K562 (cell line): Measurements from ENCODE around the gene CCK. TPM values are rescaled to one million over a fixed set of nuclear protein-coding genes. Genes with fewer than 3 reads are reported as not detected.

Source experiments
- ATAC-seq: fragments of 200-7000 bp; cut with Tn5 transposase; 3 replicates; pipeline ENCODE4 v1.9.1; 2020; ENCODE audit warnings: moderate library complexity
- BruUV-seq: library from RNA; stranded (reverse); fragments of 400-500 nt; replicated peaks from 2 replicates; lab custom pipeline; 2021; lab: Mats Ljungman, UMichigan
- CTCF ChIA-PET: fragments of 300-600 bp; formaldehyde crosslinking; extraction: SDS; loops from one replicate; lab custom pipeline; 2021; ENCODE audit warnings: low intra/inter-chr PET ratio; lab: Yijun Ruan, JAX
- POLR2A ChIA-PET: fragments of 300-600, 350-650 bp; sonication (Branson Sonifier 250); formaldehyde crosslinking; extraction: SDS; loops from one replicate; lab custom pipeline; 2021; ENCODE audit warnings: antibody characterized with exemption, inconsistent platforms; lab: Yijun Ruan, JAX
- DNase-seq, 4 experiments: peaks; one replicate each; pipeline versions ENCODE4 v3.0.0 to v3.0.0-alpha.2; 2011 to 2018; ENCODE audit warnings: low spot score in 3 of 4, mixed read lengths in 3 of 4; ENCODE audit errors: extremely low read depth in 1 of 4
- FAIRE-seq: peaks from 2 replicates; lab custom pipeline; 2011; peaks lifted over from hg19 to GRCh38; lab: Jason Lieb, UNC
- H2AFZ ChIP-seq: 2 replicates; pipeline ENCODE4 v1.6.0; 2011; ENCODE audit warnings: low read depth, low read length, control low read depth, inconsistent platforms
- H3K27ac ChIP-seq: fragments of 200-600 bp; 3 replicates; pipeline ENCODE4 v1.8.0; 2011; ENCODE audit warnings: low read depth, mild to moderate bottlenecking, control low read depth, inconsistent platforms, low read length, moderate library complexity, mixed read lengths; ENCODE audit errors: extremely low read depth
- H3K27me3 ChIP-seq, 2 experiments: fragments of 300-600 bp in 1 of 2; 2 replicates in 1 of 2; 3 replicates in 1 of 2; pipeline versions ENCODE4 v1.6.0 to v1.8.0; 2011; ENCODE audit warnings: inconsistent platforms in 2 of 2, low read length in 2 of 2, mild to moderate bottlenecking in 1 of 2, mixed read lengths in 1 of 2, moderate library complexity in 1 of 2; ENCODE audit not compliant: control insufficient read depth in 2 of 2, insufficient read depth in 2 of 2
- H3K36me3 ChIP-seq: fragments of 300-600 bp; 3 replicates; pipeline ENCODE4 v1.8.0; 2011; ENCODE audit warnings: mild to moderate bottlenecking, low read length, inconsistent platforms; ENCODE audit not compliant: control insufficient read depth, insufficient read depth
- H3K4me1 ChIP-seq, 2 experiments: fragments of 200-600 bp in 1 of 2; replicated peaks in 1 of 2; 2 replicates in 1 of 2; 3 replicates in 1 of 2; pipeline versions ENCODE4 v1.5.1 to v1.8.0; 2011; ENCODE audit warnings: inconsistent platforms in 2 of 2, low read length in 2 of 2, mild to moderate bottlenecking in 1 of 2, mixed read lengths in 1 of 2, moderate library complexity in 1 of 2; ENCODE audit not compliant: control insufficient read depth in 2 of 2, insufficient read depth in 2 of 2
- H3K4me2 ChIP-seq: 2 replicates; pipeline ENCODE4 v1.6.1; 2011; ENCODE audit warnings: low read length, control low read depth, inconsistent platforms, mixed read lengths; ENCODE audit not compliant: insufficient read depth
- H3K4me3 ChIP-seq: fragments of 200-600 bp; sonication (generic), shearing (Covaris generic); 2 replicates; pipeline ENCODE4 v1.5.1; 2016; ENCODE audit warnings: control low read depth, inconsistent platforms
- H3K79me2 ChIP-seq: fragments of 200-600 bp; 3 replicates; pipeline ENCODE4 v1.8.0; 2011; ENCODE audit warnings: low read length, inconsistent platforms; ENCODE audit not compliant: control insufficient read depth, insufficient read depth
- H3K9ac ChIP-seq, 2 experiments: 2 replicates each; pipeline versions ENCODE4 v1.6.0 to v1.6.1; 2011; ENCODE audit warnings: low read depth in 2 of 2, low read length in 2 of 2, control low read depth in 1 of 2, inconsistent platforms in 1 of 2, mild to moderate bottlenecking in 1 of 2, mixed read lengths in 1 of 2; ENCODE audit not compliant: insufficient read depth in 1 of 2
- H3K9me1 ChIP-seq: one replicate; pipeline ENCODE4 v1.6.0; 2011; ENCODE audit warnings: inconsistent platforms, mild to moderate bottlenecking, low read length, moderate library complexity; ENCODE audit not compliant: control insufficient read depth, insufficient read depth
- H3K9me3 ChIP-seq: replicated peaks from 2 replicates; pipeline ENCODE4 v1.5.1; 2011; ENCODE audit warnings: low read depth, low read length, inconsistent platforms; ENCODE audit not compliant: control insufficient read depth, insufficient read depth
- H4K20me1 ChIP-seq: replicated peaks from 2 replicates; pipeline ENCODE4 v1.6.1; 2011; ENCODE audit warnings: low read length, inconsistent platforms, mixed read lengths; ENCODE audit not compliant: control insufficient read depth, insufficient read depth
- BRF2 ChIP-seq: IDR thresholded peaks from 3 replicates; pipeline ENCODE4 v1.6.1; 2011; ENCODE audit warnings: borderline replicate concordance, mild to moderate bottlenecking; ENCODE audit not compliant: insufficient read length, insufficient read depth
- CTBP1 ChIP-seq: fragments of 450-650 bp; IDR thresholded peaks from 2 replicates; pipeline ENCODE4 v1.6.1; 2016; ENCODE audit warnings: borderline replicate concordance
- CTCF ChIP-seq, 3 experiments: IDR thresholded peaks in 2 of 3; conservative IDR thresholded peaks in 1 of 3; 2 replicates each; pipeline ENCODE4 v1.5.1; 2011 to 2012; ENCODE audit warnings: low read length in 3 of 3, mild to moderate bottlenecking in 3 of 3, control low read depth in 2 of 3, improper control_type of control experiment in 1 of 3, inconsistent platforms in 1 of 3, low read depth in 1 of 3, mixed read lengths in 1 of 3, moderate library complexity in 1 of 3; ENCODE audit not compliant: insufficient read depth in 2 of 3
- ELF2 ChIP-seq: fragments of 250-450 bp; sonication (Bioruptor Pico); IDR thresholded peaks from 2 replicates; pipeline ENCODE4 v1.5.0; 2021; ENCODE audit warnings: mild to moderate bottlenecking
- HDAC1 ChIP-seq, 2 experiments: fragments of 450-650 bp; IDR thresholded peaks; 2 replicates each; pipeline ENCODE4 v1.6.1; 2016 to 2017; ENCODE audit warnings: inconsistent platforms in 1 of 2, mild to moderate bottlenecking in 1 of 2, moderate library complexity in 1 of 2
- HES1 ChIP-seq: fragments of 450-650 bp; IDR thresholded peaks from 2 replicates; pipeline ENCODE4 v1.6.1; 2016; ENCODE audit warnings: low read depth, mild to moderate bottlenecking, moderate library complexity
- JUND ChIP-seq, 2 experiments: IDR thresholded peaks; 2 replicates in 1 of 2; 3 replicates in 1 of 2; pipeline ENCODE4 v1.6.1; 2011; ENCODE audit warnings: borderline replicate concordance in 2 of 2, low read depth in 2 of 2, low read length in 2 of 2, improper control_type of control experiment in 1 of 2, missing biosample characterization in 1 of 2, missing genetic modification characterization in 1 of 2, missing genetic modification reagents in 1 of 2
- MTA1 ChIP-seq: fragments of 450-650 bp; IDR thresholded peaks from 2 replicates; pipeline ENCODE4 v1.6.1; 2017; ENCODE audit warnings: borderline replicate concordance
- PML ChIP-seq: IDR thresholded peaks from 2 replicates; pipeline ENCODE4 v1.6.1; 2012; ENCODE audit warnings: low read length, inconsistent platforms
- RAD51 ChIP-seq: fragments of 450-650 bp; IDR thresholded peaks from 2 replicates; pipeline ENCODE4 v1.7.1; 2016; ENCODE audit warnings: low read depth, mild to moderate bottlenecking, borderline replicate concordance
- SIN3A ChIP-seq, 2 experiments: fragments of 150-350 bp in 1 of 2; IDR thresholded peaks; 2 replicates each; pipeline ENCODE4 v1.6.1; 2011 to 2016; ENCODE audit warnings: borderline replicate concordance in 2 of 2, low read depth in 2 of 2, low read length in 2 of 2, mild to moderate bottlenecking in 2 of 2, moderate library complexity in 2 of 2; ENCODE audit not compliant: control insufficient read depth in 1 of 2
- SIN3B ChIP-seq: fragments of 450-650 bp; IDR thresholded peaks from 2 replicates; pipeline ENCODE4 v1.6.1; 2017; ENCODE audit warnings: low read depth, mild to moderate bottlenecking, moderate library complexity
- SRSF3 ChIP-seq: fragments of 200-400 bp; formaldehyde crosslinking; IDR thresholded peaks from 2 replicates; pipeline ENCODE4 v1.6.1; 2016; ENCODE audit warnings: mild to moderate bottlenecking, low read length, moderate library complexity; ENCODE audit not compliant: insufficient read depth
- ZBTB8A ChIP-seq: fragments of 450-650 bp; IDR thresholded peaks from 2 replicates; pipeline ENCODE4 v1.6.1; 2018; ENCODE audit warnings: mild to moderate bottlenecking, moderate library complexity; ENCODE audit not compliant: partially characterized antibody
- ZNF785 ChIP-seq: fragments of 250-450 bp; sonication (Bioruptor Pico); IDR thresholded peaks from 2 replicates; pipeline ENCODE4 v1.4.0; 2020; ENCODE audit warnings: mild to moderate bottlenecking
- WGBS: fragments of 100-300 bp; shearing (Covaris generic); methylation state at CpG from one replicate; pipeline ENCODE4 v1.1.6; 2016; ENCODE audit warnings: low coverage, mixed read lengths; ENCODE audit not compliant: insufficient coverage; ENCODE audit errors: missing lambda C conversion rate; 5-methylcytosine and 5-hydroxymethylcytosine counted together
- in situ Hi-C: fragments of 300-500 bp; cut with MboI; formaldehyde crosslinking; loops from 4 replicates; pipeline ENCODE4 v1.15.0; 2018; ENCODE audit warnings: inconsistent platforms, mixed read lengths
- intact Hi-C: fragments of 100-400 bp; cut with micrococcal nuclease; formaldehyde crosslinking; loops from 2 replicates; pipeline ENCODE4 v1.14.2; 2022
- polyA plus RNA-seq, 8 experiments: library from polyadenylated mRNA; depleted of rRNA in 4 of 8; stranded (reverse) in 5 of 8; unstranded in 3 of 8; fragments of >200 nt; fragmentation: Nextera tagmentation in 2 of 8; fragmentation: Illumina TruSeq in 1 of 8; extraction: Ambion mirVana in 2 of 8; extraction: Trizol in 1 of 8; gene quantifications; 2 replicates each; pipeline versions ENCODE4 v1.2.1 to v1.2.3, GENCODE V29; 2011 to 2014; ENCODE audit warnings: inconsistent platforms in 1 of 8, missing spikeins in 1 of 8
- total RNA-seq, 7 experiments: library from RNA; depleted of rRNA in 6 of 7; stranded (reverse); fragments of >200 nt in 6 of 7; fragmentation: Illumina TruSeq in 2 of 7; extraction: Trizol in 2 of 7; gene quantifications; 2 replicates each; pipeline versions ENCODE4 v1.2.1 to v1.2.3, GENCODE V29; 2011 to 2021; ENCODE audit warnings: low replicate concordance in 1 of 7

Gene CCK
- total and polyA plus RNA-seq, 9 of the 15 experiments (the other 6 are each of a cell fraction or from before 2014, with no cell fraction given), result not detected

DNA sequence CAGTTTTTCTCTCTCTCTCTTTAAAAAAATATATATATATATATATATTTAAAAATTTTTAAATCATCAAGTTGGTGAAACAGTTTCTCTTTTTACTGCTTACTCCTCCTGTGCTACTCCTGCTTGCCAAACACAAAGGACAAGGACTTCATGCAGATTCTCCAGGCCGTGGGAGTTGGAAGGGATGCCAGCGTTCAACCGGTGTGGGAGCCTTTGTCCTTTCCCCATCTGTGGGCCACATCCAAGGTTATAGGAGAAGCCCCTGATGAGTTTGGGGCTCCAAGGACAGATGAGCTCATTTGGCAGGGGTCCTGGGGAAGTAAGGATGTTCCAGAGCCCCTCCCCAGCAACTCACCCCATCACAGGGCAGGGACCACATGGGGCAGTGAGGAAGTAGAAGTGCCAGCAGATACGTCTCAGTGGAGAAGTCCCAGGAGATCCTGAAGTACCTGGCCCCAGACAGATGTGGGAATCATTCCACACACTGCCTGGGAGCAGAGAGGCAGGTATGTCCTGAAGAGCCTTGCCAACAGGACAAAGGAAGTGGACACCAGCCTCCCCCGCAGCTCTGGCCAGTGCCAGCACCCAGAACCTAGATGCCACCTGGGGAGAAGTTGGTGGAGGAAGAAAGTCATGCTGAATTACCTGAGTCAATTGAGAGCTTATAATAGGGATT is 36.6 kb downstream of the CCK start (continued):
- no peak for TF ChIP-seq PML
- no peak for TF ChIP-seq RAD51
- no peak for TF ChIP-seq SRSF3
- TF ChIP-seq, all 486 proteins: peak for 0

DNA sequence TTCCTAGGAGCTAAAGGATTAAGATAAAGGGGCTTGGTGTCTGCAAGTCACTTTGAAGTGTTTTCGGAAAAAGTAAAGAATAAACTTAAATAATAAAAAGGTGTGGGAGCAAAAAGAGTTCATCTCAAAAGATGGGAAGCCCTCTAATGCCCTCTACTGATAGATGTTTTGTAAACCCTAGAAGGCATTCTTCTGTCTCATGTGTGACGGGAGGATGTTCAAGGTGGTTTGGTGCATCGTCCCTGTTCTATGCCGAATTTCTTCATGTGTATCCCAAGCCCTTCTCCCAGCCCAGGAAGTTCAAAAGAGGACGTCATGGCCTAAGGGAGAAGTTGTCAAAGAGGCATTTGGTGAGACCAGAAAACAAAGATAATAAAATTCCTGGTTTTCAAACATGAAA is 37.2 kb downstream of the CCK start:
- Histone ChIP-seq H4K20me1 (0 out of 2 replicates have a peak, but pooled peaks cover 4% of the 10 kb centered on the region), H3K9ac (no peak overlapping the region), H3K4me1 (peaks cover 0 to 4% of the 10 kb centered on the region in 2 experiments; a peak in 2 of 5 replicates), H2AFZ (no peak overlapping the region), H3K36me3 (no peaks in the 10 kb centered on the region), H3K4me2 (no peak overlapping the region), H3K9me1 (no peaks in the 10 kb centered on the region), H3K9me3 (no peaks in the 10 kb centered on the region), H3K79me2 (no peaks in the 10 kb centered on the region), H3K27ac (no peak overlapping the region), H3K4me3 (no peak overlapping the region), H3K27me3 (peaks cover 7 to 21% of the 10 kb centered on the region in 2 experiments; a peak in 4 of 5 replicates)
- in situ Hi-C loops, result loop anchor here (10.0 kb wide), 1 partner anchor 216 kb away; no protein-coding TSS in a partner anchor
- ATAC-seq (0 out of 3 replicates have a peak, but pooled peaks have one; percentile 27), FAIRE-seq (no peak), DNase-seq (peak in 2 of 4 experiments; percentile 31 to 34)
- BruUV-seq, result no TSS peak
- WGBS, result 2% methylated on average over 5 of the region's 5 CpGs
- intact Hi-C loops, result loop anchor here (1.0 kb wide), 2 partner anchors 111 to 334 kb away; no protein-coding TSS in a partner anchor
- ChIA-PET CTCF (interaction anchor here (0.5 to 3.6 kb wide), 5 partner anchors 115 to 1486 kb away, joined by 3 to 32 read pairs (median 5); no protein-coding TSS in a partner anchor), POLR2A (interaction anchor here (1.4 kb wide), 1 partner anchor 16 kb away, joined by 4 read pairs; no protein-coding TSS in a partner anchor)
- TF ChIP-seq MTA1 (no peak), ZBTB8A (no peak), CTCF (IDR thresholded peaks at IDR 0.05 in 2 of 3, conservative IDR thresholded peaks at IDR 0.05 in 1 of 3; ENCODE audit: insufficient read depth in 2 of 3, low read depth in 1 of 3, low read length in 3 of 3) (peak; percentile 46 to 71 (median 50); a peak in 4 of 6 replicates), SIN3B (no peak), CTBP1 (no peak), HES1 (no peak), ZNF785 (no peak), ELF2 (CRISPR knock-in tag) (no peak), SIN3A (IDR thresholded peaks at IDR 0.05; ENCODE audit: borderline replicate concordance in 2 of 2, control insufficient read depth in 1 of 2, low read depth in 2 of 2, low read length in 2 of 2) (no peak), JUND (IDR thresholded peaks at IDR 0.05; ENCODE audit: borderline replicate concordance, low read depth, low read length) (no peak), JUND (tag; IDR thresholded peaks at IDR 0.05; ENCODE audit: borderline replicate concordance, low read depth, low read length) (no peak), BRF2 (no peak), HDAC1 (IDR thresholded peaks at IDR 0.05) (no peak)
